ENCODE measurements around the gene RIMS4.
A peak's percentile ranks its signal among the peaks of the same experiment; 100 is the strongest.

Gene RIMS4

DNA sequence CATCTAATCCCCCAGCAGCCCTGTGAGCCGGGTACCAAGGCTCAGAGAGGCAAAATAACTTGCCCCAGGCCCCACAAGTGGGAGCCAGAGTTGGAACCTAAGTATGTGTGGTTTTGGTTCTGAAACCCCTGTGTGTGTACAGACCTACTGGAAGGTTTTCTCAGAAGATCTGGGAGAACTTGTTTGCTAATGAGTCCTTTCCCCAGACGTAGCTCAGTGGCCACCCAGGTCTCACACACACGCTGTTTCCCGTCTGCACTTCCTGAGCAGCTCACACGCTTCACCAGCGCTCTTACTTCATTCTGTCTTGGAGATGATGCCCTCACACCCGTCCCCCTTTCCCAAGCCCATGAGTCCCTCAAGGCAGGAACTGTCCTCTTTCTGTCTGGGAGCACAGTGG is 87.0 kb downstream of the RIMS4 start:
- DNase-seq (ENCODE audit: low spot score) (no peak), FAIRE-seq (no peak)

DNA sequence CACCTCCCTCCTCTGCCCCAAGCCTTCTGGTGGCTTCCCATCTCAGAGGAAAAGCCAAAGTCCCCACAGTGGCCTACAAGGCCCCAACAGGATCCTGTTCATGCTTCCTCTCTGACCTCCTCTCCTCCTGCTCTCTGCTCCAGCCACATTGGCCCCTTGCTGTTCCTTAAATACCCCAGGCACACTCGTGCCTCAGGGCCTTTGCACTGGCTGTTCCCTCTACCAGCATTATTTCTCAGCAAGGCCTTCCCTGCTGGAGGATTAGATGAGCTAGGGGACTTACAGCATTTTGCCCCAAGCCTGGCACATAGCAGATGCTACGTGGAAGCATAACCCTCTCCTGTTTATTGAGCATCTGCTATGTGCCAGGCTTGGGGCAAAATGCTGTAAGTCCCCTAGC is 87.4 kb downstream of the RIMS4 start:
- no peak for DNase-seq (ENCODE audit: low spot score)
- FAIRE-seq: peak; percentile 89

DNA sequence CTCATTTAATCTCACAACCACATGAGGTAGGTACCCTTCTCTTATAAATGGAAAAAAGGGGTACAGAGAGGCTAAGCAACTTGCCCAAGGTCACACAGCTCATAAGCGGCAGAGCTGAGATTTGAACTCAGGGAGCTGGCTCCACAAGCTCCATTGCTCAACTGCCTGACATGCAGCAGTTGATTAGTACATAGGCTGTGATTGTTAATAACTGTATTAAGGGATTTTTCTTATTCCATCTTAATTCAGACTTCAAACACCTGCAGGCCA is 88.6 kb downstream of the RIMS4 start:
- DNase-seq (ENCODE audit: low spot score) (no peak), FAIRE-seq (peak; percentile 59)

DNA sequence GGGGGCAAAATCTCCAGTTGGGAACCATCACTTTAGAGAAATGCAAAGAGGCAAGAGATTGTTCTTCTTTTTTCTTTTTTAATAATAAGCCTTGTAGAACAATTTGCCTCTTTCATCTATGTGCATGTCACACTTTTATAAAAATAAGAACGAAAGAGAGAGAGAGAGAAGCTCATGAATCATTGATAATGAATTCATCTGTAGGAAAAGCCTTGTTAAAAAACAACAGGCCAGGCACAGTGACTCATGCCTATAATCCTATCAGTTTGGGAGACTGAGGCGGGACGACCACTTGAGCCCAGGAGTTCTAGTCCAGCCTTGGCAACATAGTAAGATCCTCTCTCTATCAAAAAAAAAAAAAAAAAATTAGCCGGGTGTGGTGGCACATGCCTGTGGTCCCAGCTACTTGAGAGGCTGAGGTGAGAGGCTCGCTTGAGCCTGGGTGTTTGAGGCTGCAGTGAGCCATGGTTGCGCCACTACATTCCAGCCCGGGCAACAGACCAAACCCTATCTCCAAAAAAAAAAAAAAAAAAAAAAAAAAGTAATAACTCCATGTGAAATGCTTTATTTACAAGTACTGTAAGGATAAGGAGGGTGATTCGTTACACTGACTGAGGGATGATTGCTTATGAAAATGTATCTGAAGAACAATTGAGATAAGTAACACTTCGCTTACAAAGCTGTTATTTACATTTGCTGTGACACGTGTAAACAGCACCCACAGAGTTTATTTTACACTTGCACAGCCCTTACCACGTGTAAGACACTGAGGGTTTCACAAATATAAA is 89.2 kb downstream of the RIMS4 start:
- FAIRE-seq: no peak
- DNase-seq (ENCODE audit: low spot score): no peak

DNA sequence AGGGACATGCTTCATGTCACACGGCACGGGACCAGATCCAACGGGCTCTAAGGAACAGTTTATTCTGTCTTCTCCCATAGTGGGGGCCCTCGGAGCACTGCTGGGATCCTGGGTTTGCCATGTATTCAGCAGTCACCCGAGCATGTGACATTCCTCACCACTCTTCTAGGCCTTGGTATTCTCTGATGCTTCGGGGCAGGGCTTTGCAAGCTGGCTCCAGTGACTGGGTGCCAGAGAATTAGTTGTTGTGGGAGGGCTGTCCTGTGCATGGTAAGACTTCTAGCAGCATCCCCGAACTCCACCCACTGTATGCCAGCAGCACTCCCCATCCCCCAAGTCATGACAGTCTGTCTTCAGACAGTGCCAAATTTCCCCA is 89.7 kb downstream of the RIMS4 start:
- DNase-seq (ENCODE audit: low spot score): peak; percentile 92
- FAIRE-seq: peak; percentile 93

DNA sequence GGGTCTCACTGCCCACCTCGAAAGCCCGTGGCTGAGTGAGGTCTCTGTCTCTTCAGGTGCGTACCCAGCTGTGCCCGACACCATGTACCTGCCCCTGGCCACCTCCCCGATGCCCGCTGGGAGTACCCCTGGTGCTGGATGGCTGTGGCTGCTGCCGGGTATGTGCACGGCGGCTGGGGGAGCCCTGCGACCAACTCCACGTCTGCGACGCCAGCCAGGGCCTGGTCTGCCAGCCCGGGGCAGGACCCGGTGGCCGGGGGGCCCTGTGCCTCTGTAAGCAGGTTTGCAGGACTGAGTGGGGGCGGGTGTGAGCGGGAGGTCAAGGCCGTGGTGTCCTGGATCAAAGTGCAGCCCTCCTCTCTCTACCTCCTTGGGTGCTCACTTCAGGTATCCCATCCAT is 90.5 kb downstream of the RIMS4 start:
- FAIRE-seq: peak; percentile 92
- no peak for DNase-seq (ENCODE audit: low spot score)

DNA sequence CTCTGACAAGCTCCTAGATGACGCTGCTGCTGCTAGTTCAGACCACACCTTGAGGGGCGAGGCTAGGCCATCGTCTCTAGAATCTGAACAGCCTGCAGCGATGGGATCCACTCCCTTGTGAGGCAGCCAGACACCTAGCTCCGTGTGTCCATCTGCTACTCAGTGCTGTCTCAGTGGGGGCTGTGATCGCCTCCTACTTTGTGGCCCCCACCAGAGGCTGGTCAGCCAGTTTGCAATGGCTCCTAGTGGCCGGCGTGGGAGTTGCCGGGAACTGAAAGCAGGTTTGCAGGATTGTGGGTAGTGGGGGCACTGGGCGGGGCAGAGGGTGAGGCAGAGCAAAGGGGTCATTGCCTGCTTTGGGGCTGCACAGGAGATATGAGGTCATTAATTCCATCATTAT is 92.4 kb downstream of the RIMS4 start:
- no peak for FAIRE-seq
- DNase-seq (ENCODE audit: low spot score): no peak

DNA sequence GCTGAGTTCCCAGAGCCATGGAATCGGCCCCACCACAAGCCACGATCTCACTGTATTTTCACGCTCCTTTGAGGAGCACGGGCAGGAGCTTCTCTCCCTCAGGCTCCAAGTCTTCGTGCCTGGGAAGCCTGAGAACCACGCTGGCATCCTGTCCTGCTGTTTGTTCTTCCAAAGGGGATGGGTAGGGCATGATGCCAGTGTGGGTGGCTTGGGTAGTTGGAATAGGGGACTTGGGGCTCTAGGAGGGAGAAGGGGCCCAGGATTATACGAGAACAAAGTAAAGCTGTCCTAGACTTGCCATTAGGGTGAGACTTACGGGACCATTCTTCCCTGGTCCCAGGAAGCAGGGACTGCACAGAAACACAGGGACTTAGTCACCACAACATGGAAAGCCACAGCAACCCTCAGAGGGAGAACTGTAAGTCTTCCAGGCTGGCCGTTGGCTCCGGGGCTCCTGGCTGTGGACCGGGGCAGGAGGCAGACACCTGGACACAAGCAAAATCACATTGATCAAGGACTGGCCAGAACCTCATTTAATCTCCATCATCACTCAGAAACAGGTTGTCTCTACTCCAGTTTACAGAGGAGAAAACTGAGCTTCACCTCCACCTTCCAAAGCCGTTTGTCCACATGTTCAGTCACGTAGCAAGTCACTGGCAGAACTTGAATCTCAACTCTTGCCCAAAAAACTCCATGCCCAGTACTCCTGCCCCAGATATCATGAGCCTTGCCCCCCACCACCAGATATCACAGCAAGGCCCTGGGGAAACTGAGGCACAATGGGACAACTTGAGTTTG is 93.8 kb downstream of the RIMS4 start:
- DNase-seq (ENCODE audit: low spot score) (no peak), FAIRE-seq (no peak)

DNA sequence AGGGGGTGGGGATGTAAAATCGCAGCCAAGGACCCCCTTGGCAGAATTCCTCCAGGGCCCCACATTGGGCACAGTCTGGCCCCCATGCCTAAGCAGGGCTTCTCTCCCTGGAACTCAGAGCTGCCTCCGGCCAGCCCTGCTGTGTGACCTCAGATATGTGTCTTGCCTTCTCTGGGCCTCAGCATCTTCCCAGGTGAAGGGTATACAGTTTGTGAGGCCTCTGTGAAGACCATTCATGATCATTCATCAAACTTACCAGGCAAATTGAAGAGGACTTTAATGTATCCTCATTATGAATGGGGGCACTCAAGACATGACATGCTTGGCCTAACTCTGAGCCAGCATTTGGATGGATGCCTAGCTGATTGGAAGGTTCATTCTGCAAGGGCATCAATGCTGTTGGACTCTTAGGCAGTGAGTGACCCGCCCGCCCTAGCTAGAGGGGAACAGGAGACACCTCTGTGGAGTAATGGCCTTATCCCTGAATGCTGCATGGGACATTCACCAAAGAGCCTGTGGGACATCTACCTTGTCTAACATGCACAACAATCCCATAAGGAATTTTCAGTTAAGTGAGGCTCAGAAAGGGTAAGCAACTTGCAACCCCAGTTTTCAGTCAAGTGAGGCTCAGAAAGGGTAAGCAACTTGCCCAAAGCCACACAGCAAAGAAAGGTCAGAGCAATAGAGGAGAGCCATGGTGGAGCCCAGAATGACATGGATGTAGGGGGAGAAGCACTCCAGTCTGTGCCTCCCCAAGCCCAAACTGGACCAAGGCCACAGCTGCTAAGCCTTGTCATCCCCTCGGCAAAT is 94.6 kb downstream of the RIMS4 start:
- FAIRE-seq (no peak), DNase-seq (ENCODE audit: low spot score) (no peak)

DNA sequence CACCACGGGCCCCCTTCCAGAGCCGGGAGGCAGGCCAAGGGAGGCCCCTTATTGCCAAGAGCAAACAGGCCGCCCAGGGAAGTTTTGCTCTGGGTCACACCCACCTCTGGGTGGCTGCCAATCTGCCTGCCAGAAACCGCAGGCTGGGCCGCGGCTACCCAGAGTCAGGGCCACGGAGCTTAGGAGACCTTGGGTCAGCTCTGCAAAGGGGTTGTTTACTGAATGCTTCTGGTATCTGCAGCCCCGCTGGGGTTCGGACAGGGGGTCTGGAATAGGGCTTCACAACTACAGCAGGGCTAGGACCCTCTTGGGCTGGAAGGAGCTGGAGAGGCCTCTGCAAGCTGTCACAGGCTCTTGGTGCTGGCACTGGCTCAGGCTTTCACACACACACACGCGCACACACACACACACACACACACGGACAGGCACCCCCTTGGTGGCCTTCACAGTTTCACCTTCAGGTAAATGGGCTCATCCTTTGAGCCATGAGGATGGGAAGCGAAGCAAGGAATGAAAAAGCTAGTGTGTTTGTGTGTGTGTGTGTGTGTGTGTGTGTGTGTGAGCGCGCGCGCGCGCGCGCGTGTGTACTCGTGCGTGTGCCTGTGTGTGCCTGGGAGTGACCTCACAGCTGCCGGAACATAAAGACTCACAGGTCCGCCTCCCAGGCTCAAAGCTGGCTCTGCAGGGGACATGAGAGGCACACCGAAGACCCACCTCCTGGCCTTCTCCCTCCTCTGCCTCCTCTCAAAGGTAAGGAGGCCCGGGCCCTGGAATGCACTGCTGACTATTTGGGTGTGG is 95.4 kb downstream of the RIMS4 start, which contains the start of gene CCN5:
TSS of gene CCN5 (plus strand) at position 669 of the 798 bp plus-strand sequence. CDS start at position 691, 22 bp downstream.
- DNase-seq (ENCODE audit: low spot score): peak; percentile 94
- no peak for FAIRE-seq

DNA sequence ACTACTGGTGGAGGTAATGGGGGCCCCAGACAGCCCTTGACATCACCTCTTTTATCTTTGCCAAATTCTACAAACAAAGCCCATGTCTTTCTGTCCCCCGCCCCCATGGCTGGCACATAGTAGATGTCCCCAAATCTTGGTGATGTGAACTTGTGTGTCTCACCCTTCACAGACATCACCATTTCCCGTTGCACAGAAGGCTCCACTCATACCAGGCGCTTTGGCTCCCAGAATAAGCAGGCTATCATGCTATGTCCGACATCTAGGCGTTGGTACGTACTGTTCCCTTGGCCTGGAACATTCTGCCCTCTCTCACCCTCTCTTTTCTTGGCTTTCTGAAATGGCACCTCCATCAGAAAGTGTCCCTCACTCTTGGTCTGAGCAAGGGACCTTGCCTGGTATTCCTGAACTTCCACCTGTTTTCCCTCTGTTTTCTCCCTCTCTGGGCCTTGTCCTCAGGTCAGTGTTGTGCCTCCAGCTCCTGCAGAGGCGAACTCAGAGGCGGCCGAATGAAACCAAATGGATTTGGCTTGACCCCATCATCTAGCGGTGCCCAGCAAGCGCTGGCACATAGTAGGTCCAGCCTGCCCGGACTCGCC is 96.1 kb downstream of the RIMS4 start:
- DNase-seq (ENCODE audit: low spot score) (no peak), FAIRE-seq (no peak)

DNA sequence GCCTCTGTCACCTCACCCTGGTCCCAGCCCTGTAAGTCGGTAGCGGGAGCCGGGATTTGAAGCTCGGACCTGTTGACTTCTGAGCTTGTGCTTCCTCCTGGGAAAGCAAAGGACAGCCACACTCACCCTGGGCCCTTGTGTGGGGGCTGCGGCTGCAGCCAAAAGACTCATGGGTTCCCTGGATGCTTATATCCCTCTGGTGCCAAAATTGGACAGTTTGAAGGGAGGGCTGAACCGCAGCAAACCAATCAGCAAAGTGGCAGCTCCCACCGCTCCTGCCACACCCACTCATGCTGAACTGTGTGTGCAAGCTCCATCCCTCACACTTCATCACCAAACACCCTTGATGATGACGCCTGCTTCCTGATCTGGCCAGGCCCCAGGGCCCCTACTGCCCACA is 99.1 kb downstream of the RIMS4 start:
- no peak for FAIRE-seq
- no peak for DNase-seq (ENCODE audit: low spot score)

DNA sequence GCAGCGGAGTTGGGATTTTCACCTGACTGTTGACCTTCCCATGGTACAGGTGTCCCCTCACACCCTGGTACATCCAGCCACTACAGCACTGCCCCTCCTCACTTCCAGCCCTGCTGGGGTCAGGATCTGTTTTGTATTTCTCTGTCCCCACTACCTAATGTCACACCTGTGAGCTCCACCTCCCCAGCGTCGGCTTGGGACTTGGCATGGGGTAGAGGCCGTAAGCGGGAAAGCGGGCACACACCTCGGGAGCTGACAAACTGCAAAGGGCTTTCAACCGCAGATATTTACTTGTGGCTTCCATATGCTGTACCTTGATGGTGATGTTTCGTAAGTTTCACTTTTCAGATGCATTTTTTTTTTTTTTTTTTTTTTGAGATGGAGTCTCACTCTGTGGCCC is 100.5 kb downstream of the RIMS4 start:
- FAIRE-seq (no peak), DNase-seq (ENCODE audit: low spot score) (no peak)

DNA sequence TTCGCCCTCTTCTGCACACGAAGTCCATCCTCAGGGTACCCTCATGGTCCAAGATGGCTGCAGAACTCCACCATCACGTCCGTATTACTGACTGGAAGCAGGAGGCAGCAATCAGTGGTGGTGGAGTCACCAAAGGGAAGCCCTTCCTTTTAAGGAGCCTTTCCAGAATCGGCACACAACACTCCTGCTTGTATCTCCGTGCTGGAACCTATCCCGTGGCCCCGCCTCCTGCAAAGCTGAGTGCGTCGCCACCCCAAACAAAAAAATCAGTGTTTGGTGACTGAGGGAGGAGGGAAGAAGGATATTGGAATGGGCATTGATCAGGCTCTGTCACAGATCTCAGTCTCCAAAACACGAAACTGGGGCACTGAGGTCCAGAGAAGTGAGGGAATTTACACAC is 101.0 kb downstream of the RIMS4 start:
- DNase-seq (ENCODE audit: low spot score) (no peak), FAIRE-seq (no peak)

DNA sequence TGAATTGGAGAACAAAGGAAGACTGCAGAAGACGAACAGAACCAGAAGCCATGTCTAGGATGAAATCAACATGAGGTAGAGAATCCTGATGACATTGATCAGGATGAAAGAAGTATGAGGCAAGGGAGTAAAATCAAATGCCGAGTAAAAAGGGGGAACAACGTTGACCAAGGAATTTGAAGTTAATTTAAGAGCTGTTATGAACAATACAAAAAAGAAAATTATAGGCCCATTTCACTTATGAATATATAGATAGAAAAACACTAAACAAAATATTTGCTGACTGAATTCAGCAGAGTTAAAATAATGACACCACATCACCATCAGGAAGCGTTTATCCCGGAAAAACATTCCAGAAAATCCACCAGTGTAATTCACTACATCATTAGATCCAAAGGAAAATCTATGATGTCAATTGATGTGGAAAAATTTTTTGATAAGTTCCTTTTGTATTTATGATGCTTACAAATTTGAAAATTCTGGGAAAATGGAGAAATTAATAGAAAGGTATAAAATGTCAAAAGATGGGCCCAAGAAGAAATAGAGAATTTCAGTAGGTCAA is 103.2 kb downstream of the RIMS4 start:
- no peak for FAIRE-seq

DNA sequence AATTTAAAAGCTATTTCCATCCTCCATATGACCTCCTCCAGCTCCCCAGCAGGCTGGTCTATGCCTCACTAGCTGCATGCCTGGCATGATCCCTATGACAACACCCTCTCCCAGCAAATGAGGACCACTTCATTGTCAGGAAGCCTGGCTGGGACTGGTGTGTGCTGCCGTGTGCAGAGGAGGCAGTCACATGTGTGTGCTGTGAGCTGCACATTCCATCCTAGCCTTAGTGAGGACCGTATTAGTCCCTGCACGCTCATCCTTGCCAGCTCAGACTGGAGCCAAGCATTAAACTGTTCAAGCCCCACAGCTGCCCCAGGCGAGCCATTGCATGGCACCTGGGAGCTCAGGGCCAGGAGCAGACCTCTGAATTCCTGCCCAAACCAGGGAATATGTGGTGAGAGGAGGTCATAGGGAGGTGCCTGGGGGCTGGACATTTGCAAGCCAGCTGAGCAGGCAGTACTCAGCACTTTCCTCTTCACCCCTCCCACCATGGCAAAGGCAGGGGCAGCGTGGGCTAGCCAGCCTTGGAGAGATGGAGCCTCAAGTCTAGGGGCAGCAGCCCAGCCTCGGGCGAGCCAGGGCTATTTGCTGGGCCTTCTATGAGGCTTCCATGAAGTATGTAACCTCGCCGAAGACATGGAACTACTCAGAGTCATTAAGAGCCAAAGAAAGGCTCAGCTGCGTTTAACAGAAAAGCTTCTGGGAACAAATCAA is 103.9 kb downstream of the RIMS4 start:
- FAIRE-seq (no peak), DNase-seq (ENCODE audit: low spot score) (no peak)

More for the DNA sequence above, 103.2 kb downstream of the RIMS4 start:
- no peak for DNase-seq (ENCODE audit: low spot score)

DNA sequence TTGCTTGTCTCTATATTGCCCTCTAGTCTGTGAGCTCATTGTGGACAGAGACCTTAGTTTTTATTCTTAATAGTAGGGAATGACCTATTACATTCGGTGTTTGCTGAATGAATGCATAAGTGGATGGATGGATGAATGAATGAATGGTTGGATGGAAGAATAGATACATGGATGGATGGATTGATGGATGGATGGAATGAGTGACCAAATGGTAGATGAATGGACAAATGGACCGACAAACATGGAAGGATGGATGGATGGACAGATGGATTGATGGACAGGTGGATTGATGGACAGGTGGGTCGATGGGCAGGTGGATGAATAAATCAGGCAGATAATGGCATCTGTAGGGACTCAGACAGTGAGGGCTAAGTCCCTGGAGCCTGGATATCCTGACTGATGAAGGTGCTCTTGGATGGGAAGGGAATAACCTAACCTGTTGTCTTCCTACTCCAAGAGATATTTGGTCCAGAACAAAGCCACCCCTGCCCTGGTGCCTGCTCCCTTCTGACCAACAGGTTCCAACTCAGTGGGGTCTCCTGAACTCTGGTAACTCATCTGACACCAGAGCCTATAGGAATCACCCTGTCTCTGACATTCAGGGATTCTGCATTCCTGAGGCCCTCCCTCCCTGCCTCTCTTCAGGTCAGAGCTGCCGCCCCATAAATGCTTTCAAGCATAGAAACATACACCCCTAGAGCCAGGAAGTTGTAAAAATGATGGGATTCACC is 104.8 kb downstream of the RIMS4 start:
- FAIRE-seq (peak; percentile 27), DNase-seq (ENCODE audit: low spot score) (no peak)

DNA sequence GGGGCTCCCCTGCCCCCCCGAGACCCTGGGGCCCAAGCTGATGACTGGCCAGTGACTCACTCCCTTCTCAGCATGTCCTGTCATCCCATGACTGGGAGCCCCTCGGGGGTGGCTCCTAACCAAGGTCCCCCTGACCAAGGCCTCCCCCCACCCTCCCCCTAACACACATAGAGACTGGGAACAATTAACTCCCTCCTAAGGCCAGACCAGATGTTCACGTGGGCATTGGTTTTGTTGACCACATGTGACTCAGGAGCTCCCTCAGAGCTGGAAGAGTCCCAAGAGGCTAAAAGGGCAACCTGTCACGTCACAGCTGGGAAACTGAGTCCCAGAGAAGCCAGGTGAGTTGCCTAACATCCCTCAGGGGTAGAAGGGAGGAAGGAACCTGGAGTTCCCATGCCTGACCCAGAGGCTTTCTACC is 105.8 kb downstream of the RIMS4 start:
- FAIRE-seq: no peak

DNA sequence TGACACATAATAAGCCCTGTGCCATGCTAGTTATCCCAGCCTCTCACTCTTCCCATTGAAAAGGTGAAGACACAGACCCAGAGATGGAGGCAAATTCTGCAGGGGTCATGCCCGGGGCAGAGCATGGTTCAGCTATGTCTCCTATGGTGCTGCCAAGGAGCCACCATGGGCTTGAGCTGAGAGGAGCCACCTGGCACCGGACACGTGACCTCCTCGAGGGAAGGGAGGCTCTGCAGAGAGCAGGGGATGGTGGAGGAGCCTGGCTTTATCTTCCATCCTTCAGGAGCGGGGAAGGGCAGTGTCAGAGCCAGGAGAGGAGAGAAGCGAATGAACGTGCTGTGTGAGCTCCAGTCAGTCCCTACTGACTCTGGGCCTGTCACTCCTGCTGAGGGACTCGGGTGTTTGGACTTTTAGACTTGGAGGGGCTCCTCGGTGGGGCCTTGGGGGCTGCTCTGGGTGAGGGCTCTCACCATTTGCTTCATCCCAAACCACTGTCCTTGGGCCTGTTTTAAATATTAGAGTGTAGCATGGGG is 106.3 kb downstream of the RIMS4 start:
- DNase-seq (ENCODE audit: low spot score) (no peak), FAIRE-seq (no peak)

More for the DNA sequence above, 105.8 kb downstream of the RIMS4 start:
- no peak for DNase-seq (ENCODE audit: low spot score)

Data from urothelium cell line (cell line).